ENCODE results near the gene TSC22D2. TPM values are rescaled to one million over a fixed set of nuclear protein-coding genes. Genes with fewer than 3 reads are reported as not detected.
"Not testable (repeated sequence)": the region's sequence is repeated elsewhere in the genome, so short reads cannot be mapped to it uniquely, and the experiment has no call there.

Gene TSC22D2
- total RNA-seq, 2 donors from 2014 or later: 20.2 to 20.9 TPM

DNA sequence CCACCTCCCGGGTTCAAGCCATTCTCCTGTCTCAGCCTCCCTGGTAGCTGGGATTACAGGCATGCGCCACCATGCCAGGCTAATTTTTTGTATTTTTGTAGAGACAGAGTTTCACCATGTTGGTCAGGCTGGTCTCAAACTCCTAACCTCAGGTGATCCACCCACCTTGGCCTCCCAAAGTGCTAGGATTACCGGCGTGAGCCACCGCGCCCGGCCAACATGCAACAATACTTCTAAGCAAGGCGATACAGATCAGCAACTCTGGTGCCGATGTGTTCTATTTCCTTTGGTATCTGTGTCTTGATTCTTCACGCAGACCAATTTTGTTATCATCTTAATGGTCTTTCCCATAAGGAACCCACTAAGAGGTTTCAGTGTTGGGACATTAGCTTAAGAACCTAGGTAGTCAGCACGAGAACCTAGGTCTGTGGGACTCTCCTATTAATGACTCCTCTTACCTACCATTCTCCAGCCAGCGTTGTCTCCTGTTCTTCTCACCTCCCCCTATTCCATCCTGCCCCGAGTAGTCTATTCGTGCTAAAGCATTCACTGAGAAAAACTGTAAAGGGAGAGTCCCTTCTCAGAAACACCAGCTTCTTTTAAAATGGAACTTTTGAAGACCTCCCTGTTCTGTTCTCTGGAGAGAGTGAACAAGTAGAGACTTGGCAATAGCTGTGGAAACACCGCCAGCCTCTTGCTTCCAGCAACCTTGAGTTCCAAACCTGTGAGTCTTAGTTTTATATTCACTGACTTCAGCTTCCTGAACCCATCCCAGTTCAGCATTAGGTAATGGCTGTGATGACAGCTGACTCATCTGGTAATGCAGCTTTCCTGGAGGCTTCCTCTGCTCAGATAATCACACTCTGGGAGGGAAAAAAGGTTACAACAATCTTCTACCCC, 61.2 kb downstream of the TSC22D2 start:
- Mint-ChIP-seq H3K4me3 (no peak overlapping the region), H3K4me1 (ENCODE audit: low read depth) (peaks cover 7% of the 10 kb centered on the region), H3K27ac (no peak overlapping the region), H3K9me3 (no peaks in the 10 kb centered on the region), H3K36me3 (ENCODE audit: insufficient read depth in 2 of 2) (no peaks in the 10 kb centered on the region), H3K27me3 (ENCODE audit: low read depth) (no peaks in the 10 kb centered on the region)
- DNase-seq (no peak), ATAC-seq (replicated peaks in 1 of 2) (no peak)

- Mint-ChIP-seq H3K9me3 (no peaks in the 10 kb centered on the region), H3K4me1 (ENCODE audit: low read depth) (peaks cover 7% of the 10 kb centered on the region), H3K27me3 (ENCODE audit: low read depth) (no peaks in the 10 kb centered on the region), H3K27ac (no peak overlapping the region), H3K4me3 (no peak overlapping the region), H3K36me3 (ENCODE audit: insufficient read depth in 2 of 2) (no peaks in the 10 kb centered on the region)
- ATAC-seq (replicated peaks in 1 of 2) (no peak), DNase-seq (no peak)
These were observed 62.0 kb downstream of the TSC22D2 start for GRCh38 chr3:150469931-150470740.

GRCh38 chr3:150472421-150472820, 64.3 kb downstream of the TSC22D2 start:
- Mint-ChIP-seq H3K4me3 (no peak overlapping the region), H3K4me1 (ENCODE audit: low read depth) (peaks cover 7% of the 10 kb centered on the region), H3K27ac (no peak overlapping the region), H3K36me3 (ENCODE audit: insufficient read depth in 2 of 2) (no peaks in the 10 kb centered on the region), H3K27me3 (ENCODE audit: low read depth) (no peaks in the 10 kb centered on the region), H3K9me3 (no peaks in the 10 kb centered on the region)
- ATAC-seq (replicated peaks in 1 of 2) (no peak), DNase-seq (no peak)

DNA sequence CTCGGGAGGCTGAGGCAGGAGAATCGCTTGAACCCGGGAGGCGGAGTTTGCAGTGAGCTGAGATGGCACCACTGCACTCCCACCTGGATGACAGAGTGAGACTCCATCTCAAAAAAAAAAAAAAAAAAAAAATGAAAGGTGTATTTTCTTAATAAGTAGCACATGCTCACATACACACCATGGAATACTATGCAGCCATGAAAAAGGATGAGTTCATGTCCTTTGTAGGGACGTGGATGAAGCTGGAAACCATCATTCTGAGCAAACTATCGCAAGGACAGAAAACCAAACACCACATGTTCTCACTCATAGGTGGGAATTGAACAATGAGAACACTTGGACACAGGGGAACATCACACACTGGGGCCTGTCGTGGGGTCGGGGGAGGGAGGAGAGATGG, 65.1 kb downstream of the TSC22D2 start:
- not testable (repeated sequence) for DNase-seq; H3K36me3 Mint-ChIP-seq (ENCODE audit: insufficient read depth in 2 of 2); H3K9me3 Mint-ChIP-seq; H3K27ac Mint-ChIP-seq; H3K4me3 Mint-ChIP-seq; H3K4me1 Mint-ChIP-seq (ENCODE audit: low read depth); H3K27me3 Mint-ChIP-seq (ENCODE audit: low read depth); ATAC-seq (replicated peaks in 1 of 2)

- DNase-seq (no peak), ATAC-seq (replicated peaks in 1 of 2) (no peak)
- Mint-ChIP-seq H3K4me1 (ENCODE audit: low read depth) (no peaks in the 10 kb centered on the region), H3K36me3 (ENCODE audit: insufficient read depth in 2 of 2) (peaks cover 4 to 9% of the 10 kb centered on the region in 2 donors), H3K4me3 (no peak overlapping the region), H3K27ac (no peak overlapping the region), H3K27me3 (ENCODE audit: low read depth) (no peaks in the 10 kb centered on the region), H3K9me3 (peaks cover 2 to 11% of the 10 kb centered on the region in 2 donors)
These were observed 71.3 kb downstream of the TSC22D2 start for GRCh38 chr3:150479370-150479769.

GRCh38 chr3:150480877-150481276, 72.8 kb downstream of the TSC22D2 start:
- Mint-ChIP-seq H3K9me3 (peaks cover 3 to 14% of the 10 kb centered on the region in 2 donors), H3K4me3 (no peak overlapping the region), H3K4me1 (ENCODE audit: low read depth) (no peaks in the 10 kb centered on the region), H3K27me3 (ENCODE audit: low read depth) (no peaks in the 10 kb centered on the region), H3K36me3 (ENCODE audit: insufficient read depth in 2 of 2) (peaks cover 5 to 11% of the 10 kb centered on the region in 2 donors), H3K27ac (no peak overlapping the region)
- ATAC-seq (replicated peaks in 1 of 2) (no peak), DNase-seq (no peak)

GRCh38 chr3:150483226-150483625, 75.1 kb downstream of the TSC22D2 start:
- DNase-seq: no peak
- no peak for ATAC-seq (replicated peaks in 1 of 2)
- H3K9me3 Mint-ChIP-seq: peaks cover 9 to 25% of the 10 kb centered on the region in 2 donors
- H3K4me3 Mint-ChIP-seq: no peak overlapping the region
- no peaks in the 10 kb centered on the region for H3K4me1 Mint-ChIP-seq (ENCODE audit: low read depth)
- H3K27ac Mint-ChIP-seq: no peak overlapping the region
- H3K36me3 Mint-ChIP-seq (ENCODE audit: insufficient read depth in 2 of 2): peaks cover 12 to 13% of the 10 kb centered on the region in 2 donors
- no peaks in the 10 kb centered on the region for H3K27me3 Mint-ChIP-seq (ENCODE audit: low read depth)

DNA sequence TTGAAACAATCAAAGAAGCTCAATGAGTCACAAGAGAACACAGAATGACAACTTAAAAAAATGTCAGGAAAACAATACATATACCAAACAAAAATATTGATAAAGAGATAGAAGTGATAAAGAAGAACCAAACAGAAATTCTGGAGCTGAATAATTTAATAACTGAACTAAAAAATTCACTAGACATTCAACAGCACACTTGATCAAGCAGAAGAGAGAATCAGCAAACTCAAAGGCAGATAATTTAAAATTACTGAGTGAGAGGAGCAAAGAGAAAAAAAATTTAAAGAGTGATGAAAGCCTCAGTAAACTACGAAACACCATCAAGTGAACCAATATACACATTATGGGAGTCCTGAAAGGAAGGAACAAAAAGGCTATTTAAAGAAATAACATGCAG, 76.3 kb downstream of the TSC22D2 start:
- Mint-ChIP-seq H3K27me3 (ENCODE audit: low read depth) (no peaks in the 10 kb centered on the region), H3K9me3 (peaks cover 9 to 25% of the 10 kb centered on the region in 2 donors)

GRCh38 chr3:150488867-150489266, 80.8 kb downstream of the TSC22D2 start:
- DNase-seq: no peak
- peaks cover 9 to 19% of the 10 kb centered on the region in 2 donors for H3K9me3 Mint-ChIP-seq
- ATAC-seq (replicated peaks in 1 of 2): no peak
- H3K27me3 Mint-ChIP-seq (ENCODE audit: low read depth): no peaks in the 10 kb centered on the region
- H3K4me1 Mint-ChIP-seq (ENCODE audit: low read depth): no peaks in the 10 kb centered on the region
- H3K36me3 Mint-ChIP-seq (ENCODE audit: insufficient read depth in 2 of 2): peaks cover 11 to 13% of the 10 kb centered on the region in 2 donors
- H3K27ac Mint-ChIP-seq: no peak overlapping the region
- no peak overlapping the region for H3K4me3 Mint-ChIP-seq

More for the DNA sequence above, 76.3 kb downstream of the TSC22D2 start:
- no peaks in the 10 kb centered on the region for H3K4me1 Mint-ChIP-seq (ENCODE audit: low read depth)
- no peak overlapping the region for H3K4me3 Mint-ChIP-seq
- H3K27ac Mint-ChIP-seq: no peak overlapping the region
- DNase-seq (no peak), ATAC-seq (replicated peaks in 1 of 2) (no peak)
- peaks cover 12 to 13% of the 10 kb centered on the region in 2 donors for H3K36me3 Mint-ChIP-seq (ENCODE audit: insufficient read depth in 2 of 2)

DNA sequence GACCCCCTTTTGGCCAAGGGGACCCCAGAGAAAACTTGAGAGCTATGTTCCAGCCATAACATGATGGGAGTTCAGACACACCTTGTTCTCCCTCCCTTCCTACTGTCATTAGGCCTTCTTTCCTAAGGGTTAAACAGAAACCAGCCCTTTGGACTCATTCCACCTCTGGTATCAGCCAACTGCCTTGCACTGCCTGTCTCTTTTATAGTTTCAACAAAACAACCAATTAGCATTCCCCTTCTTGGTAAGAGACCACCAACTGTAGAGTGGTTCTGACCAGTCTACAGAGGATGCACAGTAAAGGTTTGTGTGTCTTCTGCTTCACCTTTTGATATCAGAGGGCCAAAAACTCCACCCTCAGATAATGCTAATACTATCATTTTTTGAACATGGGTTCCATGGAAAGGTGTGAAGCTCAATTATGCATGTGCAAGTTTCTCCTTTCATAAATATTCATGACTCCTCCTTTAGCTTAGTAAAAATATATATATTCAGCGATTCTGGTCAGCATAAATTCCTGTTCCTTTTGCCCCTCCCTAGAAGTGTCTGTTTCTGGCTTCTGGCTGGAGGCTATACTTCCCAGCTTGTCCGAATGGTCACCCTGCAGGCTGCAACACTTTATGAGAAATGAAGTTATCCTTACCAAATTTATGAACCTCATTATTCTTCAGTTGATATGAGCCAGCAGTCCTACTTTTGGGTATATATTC, 82.3 kb downstream of the TSC22D2 start:
- Mint-ChIP-seq H3K4me3 (no peak overlapping the region), H3K9me3 (peaks cover 6 to 11% of the 10 kb centered on the region in 2 donors), H3K4me1 (ENCODE audit: low read depth) (no peaks in the 10 kb centered on the region), H3K27ac (peak overlapping the region; percentile 46), H3K36me3 (ENCODE audit: insufficient read depth in 2 of 2) (peaks cover 4 to 7% of the 10 kb centered on the region in 2 donors), H3K27me3 (ENCODE audit: low read depth) (no peaks in the 10 kb centered on the region)
- ATAC-seq (replicated peaks in 1 of 2): no peak
- no peak for DNase-seq

DNA sequence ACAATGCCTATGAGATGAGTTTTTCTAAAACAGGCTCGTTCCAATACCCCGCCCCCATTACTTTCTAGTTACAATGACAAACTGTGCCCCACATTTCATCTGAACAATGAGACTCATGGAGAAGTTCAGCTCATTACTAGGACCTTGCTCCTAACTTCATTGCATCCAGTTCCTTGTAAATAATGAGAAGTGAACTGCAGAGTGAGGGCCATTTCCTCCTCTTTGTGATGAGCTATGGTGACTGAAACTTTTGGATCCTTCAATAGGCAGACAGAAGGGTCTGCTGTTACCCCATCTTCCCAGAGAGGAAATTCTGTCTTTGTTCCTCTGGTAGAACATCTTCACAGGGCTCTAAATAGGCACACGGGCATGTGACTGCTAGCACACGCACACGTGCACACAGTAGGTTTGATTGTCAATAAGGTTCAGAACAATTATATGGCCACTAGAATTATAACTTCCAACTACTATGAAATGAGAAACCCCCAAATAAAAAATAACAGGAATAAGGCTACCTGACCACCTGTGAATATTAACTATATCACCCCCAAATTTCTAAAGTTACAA, 86.4 kb downstream of the TSC22D2 start:
- Mint-ChIP-seq H3K27me3 (ENCODE audit: low read depth) (no peaks in the 10 kb centered on the region), H3K4me1 (ENCODE audit: low read depth) (no peaks in the 10 kb centered on the region), H3K36me3 (ENCODE audit: insufficient read depth in 2 of 2) (no peaks in the 10 kb centered on the region), H3K27ac (no peak overlapping the region), H3K4me3 (no peak overlapping the region), H3K9me3 (no peaks in the 10 kb centered on the region)
- ATAC-seq (replicated peaks in 1 of 2) (no peak), DNase-seq (no peak)

DNA sequence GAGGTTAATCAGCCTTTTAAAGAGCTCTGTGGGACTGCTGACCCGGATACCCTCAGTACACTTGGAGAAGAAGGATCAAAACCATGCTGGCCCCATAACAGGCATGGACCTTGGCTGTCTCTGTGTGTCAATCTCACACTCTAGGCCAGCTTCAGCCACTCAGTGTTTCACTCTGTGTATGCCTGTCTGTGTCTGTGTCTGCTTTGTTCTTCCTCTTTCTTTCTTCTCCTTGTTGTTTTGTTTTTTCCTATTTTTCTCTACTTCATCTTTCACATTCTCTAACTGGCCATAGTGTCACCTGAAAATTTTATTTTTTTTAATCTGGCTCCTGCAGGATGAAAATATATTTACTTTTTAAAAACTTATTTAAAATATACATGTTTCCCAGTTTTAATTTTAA, 87.1 kb downstream of the TSC22D2 start:
- Mint-ChIP-seq H3K9me3 (no peaks in the 10 kb centered on the region), H3K36me3 (ENCODE audit: insufficient read depth in 2 of 2) (no peaks in the 10 kb centered on the region), H3K27me3 (ENCODE audit: low read depth) (no peaks in the 10 kb centered on the region), H3K27ac (no peak overlapping the region), H3K4me3 (no peak overlapping the region), H3K4me1 (ENCODE audit: low read depth) (no peaks in the 10 kb centered on the region)
- no peak for DNase-seq
- ATAC-seq (replicated peaks in 1 of 2): no peak
